Measurements from ENCODE around the gene ADAM12. TPM values are rescaled to one million over a fixed set of nuclear protein-coding genes. Genes with fewer than 3 reads are reported as not detected.

The ADAM12 gene
- total RNA-seq, 1 experiment from 2014 or later, result not detected

DNA sequence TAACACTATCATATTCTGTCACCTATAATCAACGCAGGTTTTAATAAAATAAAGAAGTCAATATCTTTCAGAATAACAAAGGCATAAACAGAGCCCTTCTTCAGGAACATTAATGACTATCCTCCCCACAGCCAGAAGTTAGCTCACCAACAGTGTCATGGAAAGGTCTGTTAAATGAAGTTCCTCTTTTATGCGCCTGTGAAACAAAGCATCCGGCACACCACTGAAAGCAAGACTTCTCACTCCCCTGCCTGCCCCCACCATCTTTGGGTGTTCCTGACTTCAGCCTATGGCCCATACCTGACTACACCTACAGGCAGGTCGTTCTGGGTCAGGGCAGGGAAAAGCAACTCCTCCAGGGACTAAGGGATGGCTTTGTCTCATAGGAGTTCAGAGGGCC, 286.5 kb downstream of the ADAM12 start (continued):
- TF ChIP-seq, protein P1, sequence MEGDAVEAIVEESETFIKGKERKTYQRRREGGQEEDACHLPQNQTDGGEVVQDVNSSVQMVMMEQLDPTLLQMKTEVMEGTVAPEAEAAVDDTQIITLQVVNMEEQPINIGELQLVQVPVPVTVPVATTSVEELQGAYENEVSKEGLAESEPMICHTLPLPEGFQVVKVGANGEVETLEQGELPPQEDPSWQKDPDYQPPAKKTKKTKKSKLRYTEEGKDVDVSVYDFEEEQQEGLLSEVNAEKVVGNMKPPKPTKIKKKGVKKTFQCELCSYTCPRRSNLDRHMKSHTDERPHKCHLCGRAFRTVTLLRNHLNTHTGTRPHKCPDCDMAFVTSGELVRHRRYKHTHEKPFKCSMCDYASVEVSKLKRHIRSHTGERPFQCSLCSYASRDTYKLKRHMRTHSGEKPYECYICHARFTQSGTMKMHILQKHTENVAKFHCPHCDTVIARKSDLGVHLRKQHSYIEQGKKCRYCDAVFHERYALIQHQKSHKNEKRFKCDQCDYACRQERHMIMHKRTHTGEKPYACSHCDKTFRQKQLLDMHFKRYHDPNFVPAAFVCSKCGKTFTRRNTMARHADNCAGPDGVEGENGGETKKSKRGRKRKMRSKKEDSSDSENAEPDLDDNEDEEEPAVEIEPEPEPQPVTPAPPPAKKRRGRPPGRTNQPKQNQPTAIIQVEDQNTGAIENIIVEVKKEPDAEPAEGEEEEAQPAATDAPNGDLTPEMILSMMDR (IDR thresholded peaks at IDR 0.05 in 2 of 3, conservative IDR thresholded peaks at IDR 0.05 in 1 of 3; ENCODE audit: borderline replicate concordance in 1 of 3, insufficient read depth in 1 of 3, low read depth in 2 of 3, low read length in 2 of 3), result no peak

DNA sequence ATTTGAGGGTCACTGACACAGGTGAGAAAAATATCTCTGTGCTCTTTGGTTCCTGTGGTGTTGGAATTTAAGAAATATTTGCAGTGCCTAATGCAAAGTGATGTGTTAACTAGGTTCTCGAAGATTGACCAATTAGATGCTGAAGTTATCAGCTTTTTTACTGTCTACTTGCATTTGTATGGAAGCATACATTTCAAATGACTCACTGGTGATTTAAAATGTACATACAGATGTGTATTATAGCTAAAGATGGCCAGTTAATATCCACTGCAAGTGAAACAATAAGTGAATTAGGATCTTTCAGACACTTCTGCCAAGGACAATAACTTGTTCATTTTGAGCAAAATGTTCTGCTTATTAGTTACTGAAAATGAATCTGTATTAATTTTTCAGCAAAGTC, 287.0 kb downstream of the ADAM12 start:
- ATAC-seq (no peak), DNase-seq (ENCODE audit: low read depth, low spot score) (no peak)
- Histone ChIP-seq H3K79me2 (ENCODE audit: insufficient read depth, low read length) (no peaks in the 10 kb centered on the region), H3K9me2 (ENCODE audit: insufficient read depth) (no peaks in the 10 kb centered on the region), H3K36me3 (ENCODE audit: control insufficient read depth in 1 of 2, insufficient read depth in 2 of 2, low read length in 2 of 2) (no peaks in the 10 kb centered on the region), H3K9ac (ENCODE audit: low read length) (no peak overlapping the region), H2AFZ (ENCODE audit: low read depth, low read length, poor library complexity, severe bottlenecking) (no peak overlapping the region), H3K4me1 (ENCODE audit: control insufficient read depth in 1 of 2, insufficient read depth in 2 of 2, low read length in 2 of 2) (no peaks in the 10 kb centered on the region), H4K20me1 (ENCODE audit: insufficient read depth) (no peaks in the 10 kb centered on the region), H3K27ac (ENCODE audit: low read depth, low read length) (no peak overlapping the region), H3K4me2 (ENCODE audit: low read length) (no peak overlapping the region), H3K4me3 (replicated peaks in 1 of 2; ENCODE audit: low read depth in 1 of 2, low read length in 2 of 2) (no peak overlapping the region), H3K9me3 (ENCODE audit: control insufficient read depth in 1 of 2, insufficient read depth in 1 of 2, low read depth in 1 of 2, low read length in 2 of 2) (no peaks in the 10 kb centered on the region), H3K27me3 (ENCODE audit: insufficient read depth, low read length) (peaks cover 57% of the 10 kb centered on the region)
- RAD21 ChIA-PET (ENCODE audit: low non-redundant PET in 1 of 2, low total read pairs in 2 of 2, uncharacterized antibody in 2 of 2, unreplicated experiment in 2 of 2), result no interaction called here
- CTCF ChIA-PET, result no interaction called here
- no TSS peak for BruUV-seq (replicated peaks)
- intact Hi-C loops (cut with micrococcal nuclease), result no loop called here
- POLR2A ChIA-PET, result no interaction called here
- TF ChIP-seq, protein P2, sequence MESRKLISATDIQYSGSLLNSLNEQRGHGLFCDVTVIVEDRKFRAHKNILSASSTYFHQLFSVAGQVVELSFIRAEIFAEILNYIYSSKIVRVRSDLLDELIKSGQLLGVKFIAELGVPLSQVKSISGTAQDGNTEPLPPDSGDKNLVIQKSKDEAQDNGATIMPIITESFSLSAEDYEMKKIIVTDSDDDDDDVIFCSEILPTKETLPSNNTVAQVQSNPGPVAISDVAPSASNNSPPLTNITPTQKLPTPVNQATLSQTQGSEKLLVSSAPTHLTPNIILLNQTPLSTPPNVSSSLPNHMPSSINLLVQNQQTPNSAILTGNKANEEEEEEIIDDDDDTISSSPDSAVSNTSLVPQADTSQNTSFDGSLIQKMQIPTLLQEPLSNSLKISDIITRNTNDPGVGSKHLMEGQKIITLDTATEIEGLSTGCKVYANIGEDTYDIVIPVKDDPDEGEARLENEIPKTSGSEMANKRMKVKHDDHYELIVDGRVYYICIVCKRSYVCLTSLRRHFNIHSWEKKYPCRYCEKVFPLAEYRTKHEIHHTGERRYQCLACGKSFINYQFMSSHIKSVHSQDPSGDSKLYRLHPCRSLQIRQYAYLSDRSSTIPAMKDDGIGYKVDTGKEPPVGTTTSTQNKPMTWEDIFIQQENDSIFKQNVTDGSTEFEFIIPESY (IDR thresholded peaks at IDR 0.05; ENCODE audit: extremely low read depth, insufficient replicate concordance, low read length), result no peak
- TF ChIP-seq EGR1 (IDR thresholded peaks at IDR 0.05; ENCODE audit: low read depth), result no peak
- TF ChIP-seq POLR2AphosphoS5 (IDR thresholded peaks at IDR 0.05; ENCODE audit: low read depth, low read length), result no peak
- TF ChIP-seq ZFX (IDR thresholded peaks at IDR 0.05), result no peak
- no peak for TF ChIP-seq CBX3 (IDR thresholded peaks at IDR 0.05; ENCODE audit: low read depth)
- TF ChIP-seq POLR2A (IDR thresholded peaks at IDR 0.05; ENCODE audit: borderline replicate concordance, extremely low read depth, insufficient read depth, insufficient read length), result no peak
- no peak for TF ChIP-seq FOSL1 (IDR thresholded peaks at IDR 0.05; ENCODE audit: low read depth)
- TF ChIP-seq, protein P3, sequence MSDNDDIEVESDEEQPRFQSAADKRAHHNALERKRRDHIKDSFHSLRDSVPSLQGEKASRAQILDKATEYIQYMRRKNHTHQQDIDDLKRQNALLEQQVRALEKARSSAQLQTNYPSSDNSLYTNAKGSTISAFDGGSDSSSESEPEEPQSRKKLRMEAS (IDR thresholded peaks at IDR 0.05), result no peak
- TF ChIP-seq RAD21 (IDR thresholded peaks at IDR 0.05; ENCODE audit: low read depth), result no peak
- no peak for TF ChIP-seq EZH2 (IDR thresholded peaks at IDR 0.05)
- TF ChIP-seq SRF (IDR thresholded peaks at IDR 0.05; ENCODE audit: low read depth), result no peak
- TF ChIP-seq, protein P1 (IDR thresholded peaks at IDR 0.05 in 2 of 3, conservative IDR thresholded peaks at IDR 0.05 in 1 of 3; ENCODE audit: borderline replicate concordance in 1 of 3, insufficient read depth in 1 of 3, low read depth in 2 of 3, low read length in 2 of 3), result no peak
- no peak for TF ChIP-seq SP1 (IDR thresholded peaks at IDR 0.05; ENCODE audit: low read depth)
- TF ChIP-seq CEBPB (IDR thresholded peaks at IDR 0.05; ENCODE audit: low read depth), result no peak
- TF ChIP-seq EZH2phosphoT487 (IDR thresholded peaks at IDR 0.05; ENCODE audit: borderline replicate concordance), result no peak
- TF ChIP-seq, protein P4, sequence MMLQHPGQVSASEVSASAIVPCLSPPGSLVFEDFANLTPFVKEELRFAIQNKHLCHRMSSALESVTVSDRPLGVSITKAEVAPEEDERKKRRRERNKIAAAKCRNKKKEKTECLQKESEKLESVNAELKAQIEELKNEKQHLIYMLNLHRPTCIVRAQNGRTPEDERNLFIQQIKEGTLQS (IDR thresholded peaks at IDR 0.05), result no peak
- no peak for TF ChIP-seq ZNF274 (IDR thresholded peaks at IDR 0.05; ENCODE audit: low read depth, low read length)
